ENCODE measurements around the gene NNT. TPM values are rescaled to one million over a fixed set of nuclear protein-coding genes. Genes with fewer than 3 reads are reported as not detected.

Gene NNT
- total and polyA plus RNA-seq, 2 of the 13 experiments (the other 11 are each of a cell fraction or from before 2014, with no cell fraction given): 21.1 to 58.0 TPM

GRCh38 chr5:43658509-43658908, 55.5 kb downstream of the NNT start (continued):
- TF ChIP-seq JARID2 (CRISPR knock-in tag; IDR thresholded peaks at IDR 0.05; ENCODE audit: insufficient replicate concordance) (no peak), ZNF563 (CRISPR knock-in tag; IDR thresholded peaks at IDR 0.05) (no peak), ZNF350 (CRISPR knock-in tag; IDR thresholded peaks at IDR 0.05; ENCODE audit: borderline replicate concordance, low read depth) (no peak), ZKSCAN1 (IDR thresholded peaks at IDR 0.05; ENCODE audit: low read length) (no peak), MEIS2 (CRISPR knock-in tag; IDR thresholded peaks at IDR 0.05) (no peak), RXRB (CRISPR knock-in tag; IDR thresholded peaks at IDR 0.05; ENCODE audit: borderline replicate concordance) (no peak), GLI4 (CRISPR knock-in tag; IDR thresholded peaks at IDR 0.05; ENCODE audit: borderline replicate concordance) (no peak), ZNF281 (CRISPR knock-in tag; IDR thresholded peaks at IDR 0.05; ENCODE audit: borderline replicate concordance) (no peak), MXD1 (CRISPR knock-in tag; IDR thresholded peaks at IDR 0.05) (no peak), SKIL (CRISPR knock-in tag; IDR thresholded peaks at IDR 0.05; ENCODE audit: borderline replicate concordance) (no peak)

Data from HepG2 (cell line).